GM12865 (cell line): ENCODE measurements around the gene PTPN11.

Experiments
- DNase-seq: peaks from one replicate; pipeline ENCODE4 v3.0.0; 2010; ENCODE audit warnings: low read depth
- H3K4me3 ChIP-seq: 2 replicates; pipeline ENCODE4 v1.5.1; 2011; ENCODE audit warnings: mild to moderate bottlenecking, low read depth, low read length, control low read depth
- CTCF ChIP-seq: IDR thresholded peaks from 2 replicates; pipeline ENCODE4 v1.5.1; 2011; ENCODE audit warnings: low read length, control low read depth, low read depth, inconsistent platforms; ENCODE audit not compliant: insufficient read depth; ENCODE audit errors: missing control alignments

PTPN11 gene

GRCh38 chr12:112473056-112473455 is 54.3 kb downstream of the PTPN11 start:
- peak; percentile 7 for TF ChIP-seq CTCF
- no peak overlapping the region for H3K4me3 ChIP-seq
- peak; percentile 2 for DNase-seq

DNA sequence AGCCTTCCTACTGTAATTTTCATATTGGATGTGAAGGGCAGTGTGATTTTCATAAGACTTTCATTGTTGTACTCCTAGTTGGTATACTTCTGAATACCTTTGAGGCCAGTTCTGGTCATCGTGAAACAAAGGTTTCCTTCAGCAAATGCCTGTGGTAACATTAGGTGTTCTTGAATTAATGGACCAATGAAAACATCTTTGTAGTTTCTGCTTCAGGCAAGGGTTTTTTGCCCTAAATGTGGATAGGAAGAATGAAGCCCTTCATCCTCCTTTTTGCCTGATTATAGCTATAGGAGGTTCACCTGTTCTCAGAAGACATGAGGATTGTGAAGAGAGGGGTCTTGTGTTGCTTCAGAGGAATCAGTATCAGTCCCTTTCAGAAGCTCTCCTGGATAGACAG is 60.7 kb downstream of the PTPN11 start:
- H3K4me3 ChIP-seq, result no peak overlapping the region
- TF ChIP-seq CTCF, result no peak
- DNase-seq, result no peak

DNA sequence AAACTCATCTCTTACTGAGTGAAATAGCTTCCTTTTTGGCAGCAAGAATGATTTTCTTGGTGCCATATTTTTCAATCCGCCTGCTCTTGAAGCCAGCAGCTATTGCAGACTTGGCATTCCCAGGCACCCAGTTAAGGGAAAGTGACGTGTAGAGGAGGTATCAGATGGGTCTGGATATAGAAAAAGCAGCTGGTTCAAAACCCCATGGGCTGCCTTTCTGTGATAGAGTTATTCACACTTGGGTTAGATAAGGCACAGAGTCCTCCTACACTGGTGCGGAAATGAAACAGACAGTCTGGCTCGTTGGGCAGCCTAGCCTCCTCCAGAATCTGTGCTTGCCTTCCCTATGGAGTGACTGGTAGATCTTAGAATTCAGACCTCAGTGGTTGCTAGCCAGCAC is 62.2 kb downstream of the PTPN11 start:
- no peak for TF ChIP-seq CTCF

DNA sequence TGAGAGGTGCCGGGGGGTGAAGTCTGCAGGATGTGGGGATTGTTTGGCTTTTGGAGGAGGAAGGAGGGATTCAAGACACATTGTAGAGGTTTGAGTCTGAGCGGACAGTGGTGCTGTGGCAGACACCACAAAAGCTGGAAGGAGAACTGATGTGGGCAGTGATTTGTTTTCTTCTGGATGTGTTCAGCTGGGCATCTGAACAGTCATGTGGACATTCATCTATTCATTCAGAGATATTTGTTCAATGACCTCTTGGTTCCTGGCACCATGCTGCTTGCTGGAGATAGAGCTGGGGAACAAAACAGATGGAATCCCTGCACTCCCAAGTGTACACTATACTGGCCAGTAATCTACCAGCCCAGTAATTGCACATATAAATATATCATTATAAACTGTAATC is 64.0 kb downstream of the PTPN11 start:
- no peak for DNase-seq
- TF ChIP-seq CTCF, result no peak
- H3K4me3 ChIP-seq, result no peak overlapping the region

More for the DNA sequence above, 62.2 kb downstream of the PTPN11 start:
- H3K4me3 ChIP-seq, result no peak overlapping the region
- DNase-seq, result no peak

GRCh38 chr12:112486361-112486760 is 67.6 kb downstream of the PTPN11 start:
- H3K4me3 ChIP-seq, result no peak overlapping the region
- no peak for TF ChIP-seq CTCF
- no peak for DNase-seq

- TF ChIP-seq CTCF, result no peak
- DNase-seq, result no peak
- no peak overlapping the region for H3K4me3 ChIP-seq
Observed at GRCh38 chr12:112488257-112488876, 69.6 kb downstream of the PTPN11 start.

- H3K4me3 ChIP-seq, result no peak overlapping the region
- no peak for TF ChIP-seq CTCF
- DNase-seq, result no peak
Observed at GRCh38 chr12:112489456-112489855, 70.7 kb downstream of the PTPN11 start.
